GM21717 (cell line): ENCODE results near the gene ID4.

ENCODE experiments used
- ATAC-seq: cut with Tn5 transposase; IDR thresholded peaks from one replicate; pipeline ENCODE4 v1.9.1; 2021; ENCODE audit warnings: mild to moderate bottlenecking, moderate library complexity; ENCODE audit not compliant: unreplicated experiment

The ID4 gene

GRCh38 chr6:19855536-19855935, 18.4 kb downstream of the ID4 start:
- no peak for ATAC-seq

GRCh38 chr6:19857139-19857538, 20.0 kb downstream of the ID4 start:
- no peak for ATAC-seq

GRCh38 chr6:19857703-19858102, 20.5 kb downstream of the ID4 start:
- no peak for ATAC-seq

GRCh38 chr6:19860235-19860877, 23.2 kb downstream of the ID4 start:
- ATAC-seq, result no peak

GRCh38 chr6:19864285-19864684, 27.1 kb downstream of the ID4 start:
- ATAC-seq, result no peak

GRCh38 chr6:19865178-19865577, 28.0 kb downstream of the ID4 start:
- no peak for ATAC-seq

GRCh38 chr6:19866173-19866984, 29.2 kb downstream of the ID4 start:
- no peak for ATAC-seq

GRCh38 chr6:19866985-19867627, 29.9 kb downstream of the ID4 start:
- no peak for ATAC-seq

GRCh38 chr6:19869464-19869863, 32.3 kb downstream of the ID4 start:
- ATAC-seq, result no peak

- ATAC-seq, result no peak
These were observed 33.2 kb downstream of the ID4 start for GRCh38 chr6:19870322-19870721.

GRCh38 chr6:19873031-19873430, 35.9 kb downstream of the ID4 start:
- ATAC-seq, result no peak

- ATAC-seq, result no peak
These were observed 39.5 kb downstream of the ID4 start for GRCh38 chr6:19876672-19877071.

- no peak for ATAC-seq
These were observed 42.5 kb downstream of the ID4 start for GRCh38 chr6:19879663-19880062.

GRCh38 chr6:19880066-19880465, 42.9 kb downstream of the ID4 start:
- ATAC-seq, result no peak

GRCh38 chr6:19891451-19891850, 54.3 kb downstream of the ID4 start:
- no peak for ATAC-seq
